ENCODE measurements around the gene CREB3.

GRCh38 chr9:35687306-35687705 lies 45.2 kb upstream of the CREB3 start:
- TF ChIP-seq POLR2A (IDR thresholded peaks at IDR 0.05; ENCODE audit: low read depth, low read length) (no peak), POLR2AphosphoS5 (IDR thresholded peaks at IDR 0.05; ENCODE audit: low read depth, low read length) (no peak), TAF1 (IDR thresholded peaks at IDR 0.05; ENCODE audit: low read depth, low read length) (no peak)

Measured in GM12891 (cell line).